Nephron progenitor cell (in vitro differentiated cells): ENCODE data around the gene MAP2K4.

ENCODE experiments used
- DNase-seq: peaks from one replicate; pipeline ENCODE4 v3.0.0; 2021
- H3K27ac Mint-ChIP-seq: 2 replicates; pipeline ENCODE4 v1.8.0; 2021; ENCODE audit warnings: mild to moderate bottlenecking, moderate library complexity, mixed read lengths
- H3K27me3 Mint-ChIP-seq: 2 replicates; pipeline ENCODE4 v1.8.0; 2021; ENCODE audit warnings: mild to moderate bottlenecking, low read depth, mixed read lengths; ENCODE audit not compliant: poor library complexity
- H3K36me3 Mint-ChIP-seq: 2 replicates; pipeline ENCODE4 v1.8.0; 2021; ENCODE audit warnings: low read depth, mixed read lengths
- H3K4me1 Mint-ChIP-seq: 2 replicates; pipeline ENCODE4 v1.8.0; 2021; ENCODE audit warnings: mixed read lengths
- H3K4me3 Mint-ChIP-seq: 2 replicates; pipeline ENCODE4 v1.8.0; 2021; ENCODE audit warnings: mild to moderate bottlenecking, moderate library complexity, mixed read lengths
- H3K9me3 Mint-ChIP-seq: 2 replicates; pipeline ENCODE4 v1.8.0; 2021; ENCODE audit warnings: mild to moderate bottlenecking, moderate library complexity, mixed read lengths
- CTCF ChIP-seq: fragments of 200-600 bp; sonication (generic); IDR thresholded peaks from 2 replicates; pipeline ENCODE4 v1.5.0; 2021; ENCODE audit warnings: antibody characterized with exemption

The MAP2K4 gene

DNA sequence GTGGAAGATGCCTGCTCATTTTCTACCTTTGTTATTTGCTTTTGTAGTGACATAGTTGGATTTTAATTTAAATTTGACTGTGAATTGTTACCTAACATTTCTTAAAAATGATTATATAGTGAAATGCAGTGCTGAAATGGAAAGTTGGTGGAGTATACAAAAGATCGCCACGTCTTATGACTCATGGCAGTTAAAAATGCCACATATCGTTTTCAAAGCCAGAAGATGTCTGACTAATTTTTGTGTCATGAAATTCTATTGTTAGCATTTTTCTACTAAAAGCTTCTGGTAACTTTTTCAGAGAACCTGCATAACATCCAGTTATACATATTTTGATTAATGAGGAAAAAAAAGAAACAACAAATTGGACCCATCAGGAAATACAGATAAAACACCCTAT lies 20.6 kb downstream of the MAP2K4 start:
- peaks cover 22% of the 10 kb centered on the region for H3K36me3 Mint-ChIP-seq
- no peak overlapping the region for H3K27ac Mint-ChIP-seq
- H3K9me3 Mint-ChIP-seq, result peaks cover 3% of the 10 kb centered on the region
- no peak overlapping the region for H3K4me3 Mint-ChIP-seq
- peaks cover 14% of the 10 kb centered on the region for H3K4me1 Mint-ChIP-seq
- TF ChIP-seq CTCF, result no peak
- H3K27me3 Mint-ChIP-seq, result no peaks in the 10 kb centered on the region
- DNase-seq, result no peak

- no peak for TF ChIP-seq CTCF
- no peak for DNase-seq
- peaks cover 10% of the 10 kb centered on the region for H3K4me1 Mint-ChIP-seq
- no peaks in the 10 kb centered on the region for H3K27me3 Mint-ChIP-seq
- H3K9me3 Mint-ChIP-seq, result peaks cover 3% of the 10 kb centered on the region
- H3K4me3 Mint-ChIP-seq, result no peak overlapping the region
- H3K27ac Mint-ChIP-seq, result no peak overlapping the region
- peaks cover 15% of the 10 kb centered on the region for H3K36me3 Mint-ChIP-seq
These were observed 23.0 kb downstream of the MAP2K4 start for GRCh38 chr17:12043702-12044101.

GRCh38 chr17:12046786-12047185 lies 26.1 kb downstream of the MAP2K4 start:
- peaks cover 23% of the 10 kb centered on the region for H3K4me1 Mint-ChIP-seq
- no peak for DNase-seq
- no peaks in the 10 kb centered on the region for H3K27me3 Mint-ChIP-seq
- H3K27ac Mint-ChIP-seq, result no peak overlapping the region
- H3K4me3 Mint-ChIP-seq, result no peak overlapping the region
- peaks cover 10% of the 10 kb centered on the region for H3K36me3 Mint-ChIP-seq
- H3K9me3 Mint-ChIP-seq, result peaks cover 3% of the 10 kb centered on the region
- no peak for TF ChIP-seq CTCF

- no peak for DNase-seq
- Mint-ChIP-seq H3K27me3 (no peaks in the 10 kb centered on the region), H3K4me3 (no peak overlapping the region), H3K4me1 (peaks cover 23% of the 10 kb centered on the region), H3K36me3 (peaks cover 5% of the 10 kb centered on the region), H3K27ac (no peak overlapping the region), H3K9me3 (no peaks in the 10 kb centered on the region)
- no peak for TF ChIP-seq CTCF
These were observed 27.2 kb downstream of the MAP2K4 start for GRCh38 chr17:12047681-12048376.

DNA sequence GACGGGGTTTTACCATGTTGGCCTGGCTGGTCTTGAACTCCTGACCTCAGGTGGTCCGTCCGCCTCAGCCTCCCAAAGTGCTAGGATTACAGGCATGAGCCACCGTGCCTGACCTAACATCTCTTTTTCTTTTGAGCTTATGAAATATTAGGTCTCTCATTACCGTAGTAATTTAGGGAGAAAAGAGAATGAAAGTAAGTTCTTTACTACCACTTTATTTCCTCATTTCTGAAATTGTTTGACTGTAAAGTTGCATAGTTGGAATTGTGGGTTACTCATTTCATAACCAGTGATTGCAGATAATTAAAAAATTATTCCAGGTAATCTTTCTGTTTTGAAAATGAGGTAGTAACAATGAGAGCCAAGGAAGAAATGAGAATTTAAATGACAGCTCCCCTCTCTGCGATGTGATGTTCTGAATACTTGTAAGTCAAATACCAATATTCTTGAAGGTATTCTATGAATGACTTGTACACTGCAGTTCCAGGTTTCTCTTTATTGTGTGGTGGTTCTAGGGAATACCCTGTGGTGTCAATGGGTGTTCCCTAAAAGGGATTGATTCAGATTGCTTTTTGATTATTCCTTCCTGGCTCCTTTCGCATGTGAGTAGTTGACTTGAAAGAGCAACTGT lies 28.3 kb downstream of the MAP2K4 start:
- Mint-ChIP-seq H3K27me3 (no peaks in the 10 kb centered on the region), H3K36me3 (no peaks in the 10 kb centered on the region), H3K27ac (no peak overlapping the region), H3K4me3 (no peak overlapping the region), H3K9me3 (no peaks in the 10 kb centered on the region), H3K4me1 (peaks cover 23% of the 10 kb centered on the region)
- TF ChIP-seq CTCF, result no peak
- DNase-seq, result no peak
